GM13977 (cell line): Measurements from ENCODE around the gene RBM33.

ENCODE experiments used
- DNase-seq: peaks from one replicate; pipeline ENCODE4 v3.0.0; 2012; ENCODE audit warnings: low spot score
- CTCF ChIP-seq: IDR thresholded peaks from 2 replicates; pipeline ENCODE4 v1.5.1; 2012; ENCODE audit warnings: mild to moderate bottlenecking, control low read depth; ENCODE audit not compliant: insufficient read depth; ENCODE audit errors: extremely low read depth, missing control alignments
- in situ Hi-C: fragments of 300-500 bp; cut with MboI; formaldehyde crosslinking; loops from one replicate; pipeline ENCODE4 v1.12.0; 2022; ENCODE audit warnings: low sequenced_read_pairs, low pct_unique_long_range_greater_than_20kb, mixed read lengths, inconsistent platforms; ENCODE audit not compliant: unreplicated experiment

The RBM33 gene

GRCh38 chr7:155639958-155640520 lies 4.4 kb upstream of the RBM33 start:
- no peak for TF ChIP-seq CTCF
- in situ Hi-C loops: no loop called here
- DNase-seq: no peak

- in situ Hi-C loops: no loop called here
- TF ChIP-seq CTCF: no peak
Measured at GRCh38 chr7:155640629-155641028, 3.8 kb upstream of the RBM33 start.

GRCh38 chr7:155643804-155644177 lies 670 bp upstream of the RBM33 start:
- TF ChIP-seq CTCF: no peak
- in situ Hi-C loops: no loop called here
- no peak for DNase-seq

More at GRCh38 chr7:155640629-155641028, 3.8 kb upstream of the RBM33 start:
- DNase-seq: no peak

- in situ Hi-C loops: no loop called here
- peak; percentile 60 for DNase-seq
- peak; percentile 21 for TF ChIP-seq CTCF
Measured at GRCh38 chr7:155644971-155645509, 579 bp downstream of the RBM33 start.

GRCh38 chr7:155645662-155646061 lies 1.2 kb downstream of the RBM33 start:
- DNase-seq: no peak
- in situ Hi-C loops: no loop called here
- TF ChIP-seq CTCF: no peak

GRCh38 chr7:155646669-155647068 lies 2.2 kb downstream of the RBM33 start:
- no peak for TF ChIP-seq CTCF
- no peak for DNase-seq
- in situ Hi-C loops: no loop called here

- in situ Hi-C loops: no loop called here
- TF ChIP-seq CTCF: no peak
- no peak for DNase-seq
Measured at GRCh38 chr7:155647302-155647701, 2.8 kb downstream of the RBM33 start.
